Brain pericyte (primary cell): ENCODE data around the gene KRTAP2-1.
"Not testable (repeated sequence)": the region's sequence is repeated elsewhere in the genome, so short reads cannot be mapped to it uniquely, and the experiment has no call there.

Source experiments
- DNase-seq: peaks from one replicate; pipeline ENCODE4 v3.0.0-alpha.2; 2012; ENCODE audit warnings: low read depth, low spot score

KRTAP2-1 gene

GRCh38 chr17:41046735-41047465 is at the start of gene KRTAP2-1:
TSS of gene KRTAP2-1 (minus strand) at chr17:41047316. CDS start at chr17:41047267, 49 bp downstream.
- not testable (repeated sequence) for DNase-seq

- DNase-seq, result no peak
Observed at GRCh38 chr17:41096055-41096454, 48.9 kb upstream of the KRTAP2-1 start.

GRCh38 chr17:41088760-41089352 is 41.7 kb upstream of the KRTAP2-1 start:
- DNase-seq, result not testable (repeated sequence)

- DNase-seq, result not testable (repeated sequence)
Observed at GRCh38 chr17:41084100-41084856, 37.2 kb upstream of the KRTAP2-1 start, which contains the start of gene KRTAP4-7. TSS of gene KRTAP4-7 (plus strand) at chr17:41084150. CDS start at chr17:41084207, 57 bp downstream.

- DNase-seq, result not testable (repeated sequence)
Observed at GRCh38 chr17:41083427-41083826, 36.3 kb upstream of the KRTAP2-1 start.

GRCh38 chr17:41082626-41083025 is 35.5 kb upstream of the KRTAP2-1 start:
- no peak for DNase-seq

- DNase-seq, result no peak
Observed at GRCh38 chr17:41076788-41077187, 29.7 kb upstream of the KRTAP2-1 start.

GRCh38 chr17:41073676-41074075 is 26.6 kb upstream of the KRTAP2-1 start:
- no peak for DNase-seq

- DNase-seq, result no peak
Observed at GRCh38 chr17:41071606-41072360, 24.7 kb upstream of the KRTAP2-1 start.

GRCh38 chr17:41069031-41069430 is 21.9 kb upstream of the KRTAP2-1 start:
- no peak for DNase-seq

- DNase-seq, result no peak
Observed at GRCh38 chr17:41067281-41067680, 20.2 kb upstream of the KRTAP2-1 start.

GRCh38 chr17:41065829-41066624 is 18.9 kb upstream of the KRTAP2-1 start, which contains the start of gene KRTAP2-4:
TSS of gene KRTAP2-4 (minus strand) at chr17:41065879. CDS start at chr17:41065845, 34 bp downstream.
- no peak for DNase-seq

- not testable (repeated sequence) for DNase-seq
Observed at GRCh38 chr17:41065016-41065689, 18.0 kb upstream of the KRTAP2-1 start.

- DNase-seq, result no peak
Observed at GRCh38 chr17:41064301-41064700, 17.2 kb upstream of the KRTAP2-1 start.

GRCh38 chr17:41063449-41063848 is 16.3 kb upstream of the KRTAP2-1 start:
- no peak for DNase-seq

GRCh38 chr17:41061964-41062363 is 14.8 kb upstream of the KRTAP2-1 start:
- DNase-seq, result no peak

GRCh38 chr17:41060052-41060604 is 13.0 kb upstream of the KRTAP2-1 start, which contains the start of gene KRTAP2-3:
TSS of gene KRTAP2-3 (minus strand) at chr17:41060114. CDS start at chr17:41060050, 64 bp downstream.
- DNase-seq, result no peak

- DNase-seq, result not testable (repeated sequence)
Observed at GRCh38 chr17:41059276-41060051, 12.3 kb upstream of the KRTAP2-1 start.

GRCh38 chr17:41058741-41059140 is 11.6 kb upstream of the KRTAP2-1 start:
- DNase-seq, result no peak
